SJCRH30 (cell line): ENCODE measurements around the gene SELENOO. TPM values are rescaled to one million over a fixed set of nuclear protein-coding genes. Genes with fewer than 3 reads are reported as not detected.

ENCODE experiments used
- DNase-seq, 2 experiments: peaks; one replicate each; pipeline ENCODE4 v3.0.0-alpha.2; 2015 to 2020
- H3K27ac ChIP-seq: fragments of 250-450 bp; sonication (Bioruptor Pico); 2 replicates; pipeline ENCODE4 v1.5.1; 2020; ENCODE audit warnings: mild to moderate bottlenecking, moderate library complexity
- H3K27me3 ChIP-seq: fragments of 250-450 bp; sonication (Bioruptor Pico); 2 replicates; pipeline ENCODE4 v1.5.1; 2020; ENCODE audit warnings: mild to moderate bottlenecking, moderate library complexity
- H3K36me3 ChIP-seq: fragments of 250-450 bp; sonication (Bioruptor Pico); 2 replicates; pipeline ENCODE4 v1.5.1; 2020; ENCODE audit warnings: mild to moderate bottlenecking, moderate library complexity
- H3K4me1 ChIP-seq: fragments of 250-450 bp; sonication (Bioruptor Pico); 2 replicates; pipeline ENCODE4 v1.5.1; 2020; ENCODE audit warnings: mild to moderate bottlenecking, moderate library complexity
- H3K4me3 ChIP-seq: fragments of 250-450 bp; sonication (Bioruptor Pico); 2 replicates; pipeline ENCODE4 v1.5.1; 2020; ENCODE audit warnings: mild to moderate bottlenecking, moderate library complexity
- H3K9me3 ChIP-seq: fragments of 250-450 bp; sonication (Bioruptor Pico); replicated peaks from 2 replicates; pipeline ENCODE4 v1.5.1; 2020; ENCODE audit warnings: mild to moderate bottlenecking, moderate library complexity
- total RNA-seq: library from RNA; depleted of rRNA; stranded (reverse); fragments of >200 nt; shearing (Covaris generic); gene quantifications from 2 replicates; pipeline ENCODE4 v1.2.3, GENCODE V29; 2014

The SELENOO gene
- total RNA-seq, 1 experiment from 2014 or later: 15.4 TPM

- no peak overlapping the region; the same call in 1 of the 2 replicates for H3K27ac ChIP-seq
- peaks cover 5% of the 10 kb centered on the region; the same call in 1 of the 2 replicates for H3K4me1 ChIP-seq
- H3K36me3 ChIP-seq: peaks cover 4% of the 10 kb centered on the region; the same call in 1 of the 2 replicates
- no peak for DNase-seq
- H3K27me3 ChIP-seq: no peaks in the 10 kb centered on the region
- H3K4me3 ChIP-seq: peak overlapping the region; percentile 84
- H3K9me3 ChIP-seq: no peaks in the 10 kb centered on the region
Measured at GRCh38 chr22:50186761-50187523, 13.9 kb upstream of the SELENOO start.

- H3K27ac ChIP-seq: no peak overlapping the region
- peaks cover 5% of the 10 kb centered on the region; the same call in 1 of the 2 replicates for H3K4me1 ChIP-seq
- H3K9me3 ChIP-seq: no peaks in the 10 kb centered on the region
- no peak overlapping the region for H3K4me3 ChIP-seq
- no peak for DNase-seq
- H3K27me3 ChIP-seq: no peaks in the 10 kb centered on the region
- peaks cover 4% of the 10 kb centered on the region; the same call in 1 of the 2 replicates for H3K36me3 ChIP-seq
Measured at GRCh38 chr22:50188356-50188755, 12.5 kb upstream of the SELENOO start.

GRCh38 chr22:50189184-50189848 lies 11.5 kb upstream of the SELENOO start:
- Histone ChIP-seq H3K4me3 (no peak overlapping the region), H3K4me1 (peaks cover 5% of the 10 kb centered on the region; the same call in 1 of the 2 replicates), H3K27ac (no peak overlapping the region), H3K27me3 (no peaks in the 10 kb centered on the region), H3K36me3 (peaks cover 8% of the 10 kb centered on the region), H3K9me3 (no peaks in the 10 kb centered on the region)
- no peak for DNase-seq

- H3K4me1 ChIP-seq: peaks cover 3% of the 10 kb centered on the region; the same call in 1 of the 2 replicates
- peaks cover 13% of the 10 kb centered on the region for H3K36me3 ChIP-seq
- H3K4me3 ChIP-seq: no peak overlapping the region
- H3K27me3 ChIP-seq: no peaks in the 10 kb centered on the region
- no peak overlapping the region for H3K27ac ChIP-seq
- H3K9me3 ChIP-seq: no peaks in the 10 kb centered on the region
- DNase-seq: no peak
Measured at GRCh38 chr22:50189849-50190181, 11.0 kb upstream of the SELENOO start.

GRCh38 chr22:50190182-50190940 lies 10.4 kb upstream of the SELENOO start:
- no peak for DNase-seq
- H3K36me3 ChIP-seq: peaks cover 15% of the 10 kb centered on the region
- no peak overlapping the region for H3K4me3 ChIP-seq
- no peak overlapping the region for H3K27ac ChIP-seq
- no peaks in the 10 kb centered on the region for H3K27me3 ChIP-seq
- no peaks in the 10 kb centered on the region for H3K9me3 ChIP-seq
- peaks cover 3% of the 10 kb centered on the region; the same call in 1 of the 2 replicates for H3K4me1 ChIP-seq

- no peak for DNase-seq
- Histone ChIP-seq H3K36me3 (peaks cover 15% of the 10 kb centered on the region), H3K27me3 (no peaks in the 10 kb centered on the region), H3K4me3 (no peak overlapping the region), H3K27ac (no peak overlapping the region), H3K4me1 (peaks cover 3% of the 10 kb centered on the region; the same call in 1 of the 2 replicates), H3K9me3 (no peaks in the 10 kb centered on the region)
Measured at GRCh38 chr22:50190941-50191741, 9.7 kb upstream of the SELENOO start.

GRCh38 chr22:50192436-50193204 lies 8.2 kb upstream of the SELENOO start:
- no peak overlapping the region for H3K27ac ChIP-seq
- H3K36me3 ChIP-seq: peaks cover 19% of the 10 kb centered on the region

GRCh38 chr22:50193621-50194020 lies 7.2 kb upstream of the SELENOO start:
- Histone ChIP-seq H3K27me3 (no peaks in the 10 kb centered on the region), H3K27ac (no peak overlapping the region), H3K9me3 (no peaks in the 10 kb centered on the region), H3K36me3 (peaks cover 17% of the 10 kb centered on the region), H3K4me3 (no peak overlapping the region), H3K4me1 (no peaks in the 10 kb centered on the region; the same call in 1 of the 2 replicates)
- no peak for DNase-seq

More at GRCh38 chr22:50192436-50193204, 8.2 kb upstream of the SELENOO start:
- Histone ChIP-seq H3K9me3 (no peaks in the 10 kb centered on the region), H3K4me1 (no peaks in the 10 kb centered on the region; the same call in 1 of the 2 replicates), H3K4me3 (no peak overlapping the region), H3K27me3 (no peaks in the 10 kb centered on the region)
- DNase-seq: no peak

GRCh38 chr22:50194037-50194805 lies 6.6 kb upstream of the SELENOO start:
- peaks cover 15% of the 10 kb centered on the region for H3K36me3 ChIP-seq
- H3K27me3 ChIP-seq: no peaks in the 10 kb centered on the region
- H3K4me3 ChIP-seq: no peak overlapping the region
- DNase-seq: no peak
- no peak overlapping the region for H3K27ac ChIP-seq
- H3K4me1 ChIP-seq: no peaks in the 10 kb centered on the region; the same call in 1 of the 2 replicates
- H3K9me3 ChIP-seq: no peaks in the 10 kb centered on the region

GRCh38 chr22:50196256-50196655 lies 4.6 kb upstream of the SELENOO start:
- no peaks in the 10 kb centered on the region for H3K27me3 ChIP-seq
- H3K4me1 ChIP-seq: no peaks in the 10 kb centered on the region; the same call in 1 of the 2 replicates
- DNase-seq: no peak
- H3K4me3 ChIP-seq: no peak overlapping the region
- no peaks in the 10 kb centered on the region for H3K9me3 ChIP-seq
- H3K27ac ChIP-seq: no peak overlapping the region
- H3K36me3 ChIP-seq: peaks cover 15% of the 10 kb centered on the region

- H3K9me3 ChIP-seq: no peaks in the 10 kb centered on the region
- no peaks in the 10 kb centered on the region; the same call in 1 of the 2 replicates for H3K4me1 ChIP-seq
- no peak for DNase-seq
- H3K27ac ChIP-seq: no peak overlapping the region
- no peak overlapping the region for H3K4me3 ChIP-seq
- H3K36me3 ChIP-seq: peaks cover 15% of the 10 kb centered on the region
- no peaks in the 10 kb centered on the region for H3K27me3 ChIP-seq
Measured at GRCh38 chr22:50197000-50197800, 3.6 kb upstream of the SELENOO start.

- DNase-seq: no peak
- Histone ChIP-seq H3K9me3 (no peaks in the 10 kb centered on the region), H3K27me3 (no peaks in the 10 kb centered on the region), H3K36me3 (peaks cover 20% of the 10 kb centered on the region), H3K4me3 (no peak overlapping the region), H3K27ac (no peak overlapping the region), H3K4me1 (no peaks in the 10 kb centered on the region; the same call in 1 of the 2 replicates)
Measured at GRCh38 chr22:50197856-50198623, 2.8 kb upstream of the SELENOO start.
